ENCODE data around the gene LRRC56.

The LRRC56 gene

DNA sequence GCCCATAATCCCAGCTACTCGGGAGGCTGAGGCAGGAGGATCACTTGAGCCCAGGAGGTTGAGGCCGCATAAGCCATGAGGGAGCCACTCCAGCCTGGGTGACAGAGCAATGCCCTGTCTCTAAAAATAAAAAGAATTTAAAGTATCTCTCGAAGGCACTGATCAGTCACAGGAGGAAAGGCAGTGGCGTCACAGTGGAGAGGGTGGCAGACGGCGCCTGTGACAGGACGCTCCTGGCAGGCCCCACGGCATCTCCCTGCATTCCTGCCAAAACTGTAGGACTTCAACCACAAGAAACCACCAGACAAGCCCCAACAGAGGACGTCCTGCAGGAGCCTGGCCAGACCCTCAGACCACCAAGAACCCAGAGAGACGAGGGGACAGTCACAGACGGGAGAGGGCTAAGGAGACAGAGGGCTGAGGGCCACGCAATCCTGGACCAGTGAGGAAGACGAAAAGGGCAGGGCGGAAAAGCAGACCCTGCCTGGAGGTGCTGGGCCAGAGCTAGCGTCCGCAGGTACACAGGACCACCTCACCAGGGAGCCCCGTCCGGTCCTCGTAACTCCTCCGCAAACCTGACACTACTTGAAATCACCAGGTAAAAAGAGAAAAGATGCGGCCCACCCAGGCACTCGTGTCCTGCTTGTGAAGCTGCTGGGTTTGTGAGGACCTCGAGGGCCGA is 36.2 kb upstream of the LRRC56 start:
- peak overlapping the region; percentile 98 for H3K27ac ChIP-seq
- no peak for DNase-seq (ENCODE audit: low spot score)
- POLR2A ChIA-PET (ENCODE audit: low non-redundant PET): no interaction called here
- CTCF ChIA-PET: interaction anchor here (0.9 to 1.1 kb wide), 2 partner anchors 17 to 18 kb away, joined by 3 to 5 read pairs; no protein-coding TSS in a partner anchor
- TF ChIP-seq, protein P1, sequence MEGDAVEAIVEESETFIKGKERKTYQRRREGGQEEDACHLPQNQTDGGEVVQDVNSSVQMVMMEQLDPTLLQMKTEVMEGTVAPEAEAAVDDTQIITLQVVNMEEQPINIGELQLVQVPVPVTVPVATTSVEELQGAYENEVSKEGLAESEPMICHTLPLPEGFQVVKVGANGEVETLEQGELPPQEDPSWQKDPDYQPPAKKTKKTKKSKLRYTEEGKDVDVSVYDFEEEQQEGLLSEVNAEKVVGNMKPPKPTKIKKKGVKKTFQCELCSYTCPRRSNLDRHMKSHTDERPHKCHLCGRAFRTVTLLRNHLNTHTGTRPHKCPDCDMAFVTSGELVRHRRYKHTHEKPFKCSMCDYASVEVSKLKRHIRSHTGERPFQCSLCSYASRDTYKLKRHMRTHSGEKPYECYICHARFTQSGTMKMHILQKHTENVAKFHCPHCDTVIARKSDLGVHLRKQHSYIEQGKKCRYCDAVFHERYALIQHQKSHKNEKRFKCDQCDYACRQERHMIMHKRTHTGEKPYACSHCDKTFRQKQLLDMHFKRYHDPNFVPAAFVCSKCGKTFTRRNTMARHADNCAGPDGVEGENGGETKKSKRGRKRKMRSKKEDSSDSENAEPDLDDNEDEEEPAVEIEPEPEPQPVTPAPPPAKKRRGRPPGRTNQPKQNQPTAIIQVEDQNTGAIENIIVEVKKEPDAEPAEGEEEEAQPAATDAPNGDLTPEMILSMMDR (conservative IDR thresholded peaks at IDR 0.05; ENCODE audit: low read depth): no peak

DNA sequence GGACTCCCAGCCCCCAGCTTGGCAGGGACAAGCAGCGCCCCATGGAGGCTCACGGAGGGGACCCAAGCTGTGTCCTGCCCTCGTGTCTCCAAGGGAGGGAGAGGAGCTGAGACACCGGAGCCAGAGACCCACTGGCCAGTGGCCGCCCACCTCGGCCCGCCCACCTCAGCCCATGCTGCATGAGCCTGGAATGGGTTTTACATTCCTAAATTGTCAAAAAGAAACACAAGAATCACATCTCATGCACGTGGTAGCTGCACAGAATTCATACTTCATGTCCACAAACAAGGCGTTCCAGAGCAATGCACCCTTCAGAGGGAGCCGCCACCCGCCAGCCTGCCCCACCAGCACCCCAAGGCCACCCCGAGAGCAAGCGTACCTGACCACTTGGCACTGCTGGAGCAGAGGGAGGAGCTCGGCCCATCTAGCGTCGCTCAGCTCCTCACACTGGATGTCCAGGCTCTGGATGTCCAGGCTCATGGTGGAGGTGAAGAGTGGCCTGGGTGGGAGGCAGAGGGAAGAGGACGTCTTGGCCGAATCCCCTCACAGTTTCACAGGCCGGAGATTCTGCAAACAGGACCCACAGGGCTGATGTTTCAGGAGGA is 35.5 kb upstream of the LRRC56 start:
- POLR2A ChIA-PET (ENCODE audit: low non-redundant PET): no interaction called here
- TF ChIP-seq, protein P1 (conservative IDR thresholded peaks at IDR 0.05; ENCODE audit: low read depth): no peak
- CTCF ChIA-PET: interaction anchor here (0.5 to 0.9 kb wide), 3 partner anchors 9 to 16 kb away, joined by 3 to 4 read pairs (median 3); no protein-coding TSS in a partner anchor
- DNase-seq (ENCODE audit: low spot score): no peak
- peak overlapping the region; percentile 98 for H3K27ac ChIP-seq

DNA sequence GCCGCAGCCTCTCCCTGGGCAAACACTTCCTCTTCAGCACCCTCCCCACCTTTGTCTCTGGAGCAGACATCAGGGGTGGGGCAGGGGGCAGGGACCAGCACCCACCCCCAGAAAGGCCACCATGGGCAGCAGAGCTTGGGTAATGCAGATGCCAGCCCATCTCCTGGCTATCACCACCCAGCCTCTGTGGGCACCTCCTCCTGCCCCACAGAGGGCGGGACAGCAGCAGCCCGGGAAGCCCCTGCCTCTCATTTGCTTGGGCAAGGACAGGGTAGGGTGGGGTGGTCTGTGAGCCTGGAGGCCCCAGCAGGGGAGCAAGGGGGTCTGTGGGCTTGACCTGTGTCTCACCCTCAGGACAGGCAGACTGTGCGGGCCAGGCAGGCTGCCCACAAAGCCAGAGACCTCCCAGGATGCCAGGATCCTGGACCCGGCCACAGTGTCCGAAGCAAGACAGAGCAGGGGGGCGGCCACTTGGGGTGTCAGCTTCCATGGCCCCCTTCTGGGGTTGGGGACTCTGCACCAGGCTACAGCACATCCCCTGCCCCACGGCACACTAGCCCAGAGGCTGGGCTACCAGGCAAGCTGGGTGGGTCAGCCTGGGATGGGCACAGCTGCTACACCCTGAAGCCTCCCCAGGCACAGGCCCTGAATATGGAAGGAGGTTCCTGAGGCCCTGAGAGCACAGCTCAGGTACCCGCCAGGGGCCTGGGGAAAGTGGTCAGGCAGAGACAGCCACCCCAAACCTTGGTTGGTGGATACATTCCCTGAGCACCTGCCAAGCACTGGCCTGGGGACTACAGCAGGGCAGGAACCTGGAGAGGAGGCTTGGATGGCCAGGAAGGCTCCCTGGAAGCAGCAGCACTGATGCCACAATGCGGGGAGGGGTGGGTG is 34.8 kb upstream of the LRRC56 start:
- TF ChIP-seq, protein P1 (conservative IDR thresholded peaks at IDR 0.05; ENCODE audit: low read depth): no peak
- ChIA-PET CTCF (interaction anchor here (0.5 to 0.9 kb wide), 3 partner anchors 9 to 16 kb away, joined by 3 to 4 read pairs (median 3); no protein-coding TSS in a partner anchor), POLR2A (ENCODE audit: low non-redundant PET) (no interaction called here)
- H3K27ac ChIP-seq: peak overlapping the region; percentile 98
- DNase-seq (ENCODE audit: low spot score): no peak

DNA sequence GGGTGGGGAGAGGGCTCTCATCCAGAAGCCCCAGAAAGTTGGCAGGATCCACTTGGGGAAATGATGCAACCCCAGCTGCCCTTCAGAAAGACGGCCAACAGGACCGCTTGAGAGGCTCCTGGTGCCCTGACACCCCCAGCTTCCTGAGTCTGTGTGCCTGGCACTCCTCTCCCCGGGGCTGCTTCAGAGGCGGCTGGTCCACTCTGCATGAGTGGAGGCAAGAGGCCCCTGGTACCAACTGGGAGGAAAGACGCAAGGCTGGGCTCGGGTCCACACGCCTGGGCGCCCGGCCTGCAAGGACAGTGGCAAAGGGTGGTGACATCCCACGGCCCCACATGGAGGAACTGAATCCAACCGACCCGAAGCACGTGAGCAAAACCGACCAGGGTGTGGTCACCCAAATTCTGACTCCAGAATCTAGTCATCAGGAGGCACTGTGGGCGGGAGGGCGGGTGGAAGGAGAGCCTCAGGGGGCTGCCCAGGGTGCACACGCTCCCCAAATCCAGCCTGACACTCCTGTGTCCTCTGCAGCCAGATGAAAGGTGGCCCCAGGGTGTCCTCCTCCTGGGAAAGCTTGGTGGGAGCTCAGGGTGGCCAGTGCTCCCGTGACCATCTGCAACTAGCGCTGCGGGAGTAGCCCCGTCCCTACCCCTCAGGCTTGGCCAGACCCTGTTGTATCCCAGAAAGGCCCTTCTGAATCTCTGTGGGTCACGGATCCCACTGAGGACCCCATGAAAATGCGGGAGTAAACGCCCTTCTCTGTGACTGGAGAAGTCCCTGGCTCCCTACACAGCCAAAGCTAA is 33.9 kb upstream of the LRRC56 start:
- POLR2A ChIA-PET (ENCODE audit: low non-redundant PET): interaction anchor here (1.0 kb wide), 1 partner anchor 43 kb away, joined by 3 read pairs; no protein-coding TSS in a partner anchor
- H3K27ac ChIP-seq: peak overlapping the region; percentile 98
- DNase-seq (ENCODE audit: low spot score): peak; percentile 23
- CTCF ChIA-PET: interaction anchor here (0.7 kb wide), 1 partner anchor 55 kb away, joined by 3 read pairs; no protein-coding TSS in a partner anchor
- TF ChIP-seq, protein P1 (conservative IDR thresholded peaks at IDR 0.05; ENCODE audit: low read depth): no peak

DNA sequence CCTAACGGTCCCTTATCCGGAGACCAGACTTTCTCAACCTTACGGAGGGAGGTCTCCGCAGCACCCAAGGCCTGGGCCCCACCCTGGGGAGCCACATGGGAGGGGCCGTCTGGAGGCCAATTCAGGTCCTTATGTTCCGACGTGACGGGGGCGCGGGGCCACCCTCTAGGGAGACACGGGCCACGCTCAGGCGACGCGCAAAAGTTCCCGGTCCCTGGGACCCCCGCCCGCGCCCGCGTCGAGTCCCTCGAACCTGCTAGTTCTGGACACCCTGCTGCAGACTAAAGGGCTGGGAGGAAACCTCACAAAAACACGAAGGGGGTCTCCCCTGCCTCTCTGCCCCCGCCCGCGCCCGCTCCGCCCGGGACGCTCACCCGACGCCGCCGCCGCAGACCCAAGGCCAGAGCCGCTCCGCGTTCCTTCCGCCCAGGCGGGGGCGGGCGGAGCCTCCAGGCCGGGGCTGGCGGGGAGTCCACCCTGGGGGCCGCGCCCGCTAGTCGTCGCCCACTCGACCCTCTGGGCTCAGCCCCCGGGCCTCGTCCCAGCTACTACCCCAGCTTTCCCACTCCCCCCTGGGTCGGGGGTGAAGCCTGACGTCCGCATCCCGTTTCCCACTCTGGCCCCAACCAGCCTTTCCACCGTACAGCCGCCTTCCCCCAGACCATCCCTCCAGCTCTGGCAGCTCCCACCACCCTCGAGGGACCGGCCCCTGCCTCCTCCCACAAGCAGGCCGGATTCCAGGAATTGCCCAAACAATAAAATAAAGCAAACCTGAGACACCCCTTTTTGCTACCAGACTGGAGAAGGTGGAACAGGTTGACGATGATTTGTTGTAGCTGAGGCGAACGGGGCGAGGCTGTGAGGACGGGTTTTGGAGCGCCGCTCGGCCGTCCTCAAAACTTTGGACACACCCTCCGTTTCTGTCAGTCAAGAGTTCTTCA is 33.0 kb upstream of the LRRC56 start:
- H3K27ac ChIP-seq: peak overlapping the region; percentile 98
- peak; percentile 49 for DNase-seq (ENCODE audit: low spot score)
- ChIA-PET CTCF (interaction anchor here (0.7 to 1.6 kb wide), 3 partner anchors 14 to 1896 kb away, joined by 3 to 6 read pairs (median 3); no protein-coding TSS in a partner anchor), POLR2A (ENCODE audit: low non-redundant PET) (interaction anchor here (1.0 kb wide), 2 partner anchors 44 kb away, joined by 3 read pairs; no protein-coding TSS in a partner anchor)
- TF ChIP-seq, protein P1 (conservative IDR thresholded peaks at IDR 0.05; ENCODE audit: low read depth): no peak
